HG03575 (cell line): ENCODE results near the gene NHEJ1.

ENCODE experiments used
- ATAC-seq: cut with Tn5 transposase; IDR thresholded peaks from one replicate; pipeline ENCODE4 v1.9.1; 2021; ENCODE audit not compliant: unreplicated experiment, insufficient number of reproducible peaks, low FRiP score; ENCODE audit errors: extremely low read depth

The NHEJ1 gene

DNA sequence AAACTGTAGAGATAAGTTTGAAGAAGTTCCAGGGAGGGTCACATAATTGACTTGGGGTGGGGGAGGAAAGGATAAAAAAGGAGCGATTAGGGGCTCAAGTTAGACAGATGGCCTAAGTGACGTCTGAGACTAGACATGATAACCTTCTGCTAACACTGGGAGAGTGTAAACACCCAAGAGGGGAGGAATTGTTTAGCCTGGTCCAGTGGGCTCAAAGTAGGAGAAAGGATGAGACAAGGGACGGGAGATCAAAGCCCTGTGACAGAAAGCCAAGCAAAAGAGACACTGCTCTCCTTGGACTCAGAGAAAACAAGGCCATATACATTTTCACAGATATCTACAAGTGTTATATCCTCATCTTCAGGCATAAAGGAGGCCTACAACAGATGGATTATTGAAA is 54.4 kb downstream of the NHEJ1 start:
- no peak for ATAC-seq

DNA sequence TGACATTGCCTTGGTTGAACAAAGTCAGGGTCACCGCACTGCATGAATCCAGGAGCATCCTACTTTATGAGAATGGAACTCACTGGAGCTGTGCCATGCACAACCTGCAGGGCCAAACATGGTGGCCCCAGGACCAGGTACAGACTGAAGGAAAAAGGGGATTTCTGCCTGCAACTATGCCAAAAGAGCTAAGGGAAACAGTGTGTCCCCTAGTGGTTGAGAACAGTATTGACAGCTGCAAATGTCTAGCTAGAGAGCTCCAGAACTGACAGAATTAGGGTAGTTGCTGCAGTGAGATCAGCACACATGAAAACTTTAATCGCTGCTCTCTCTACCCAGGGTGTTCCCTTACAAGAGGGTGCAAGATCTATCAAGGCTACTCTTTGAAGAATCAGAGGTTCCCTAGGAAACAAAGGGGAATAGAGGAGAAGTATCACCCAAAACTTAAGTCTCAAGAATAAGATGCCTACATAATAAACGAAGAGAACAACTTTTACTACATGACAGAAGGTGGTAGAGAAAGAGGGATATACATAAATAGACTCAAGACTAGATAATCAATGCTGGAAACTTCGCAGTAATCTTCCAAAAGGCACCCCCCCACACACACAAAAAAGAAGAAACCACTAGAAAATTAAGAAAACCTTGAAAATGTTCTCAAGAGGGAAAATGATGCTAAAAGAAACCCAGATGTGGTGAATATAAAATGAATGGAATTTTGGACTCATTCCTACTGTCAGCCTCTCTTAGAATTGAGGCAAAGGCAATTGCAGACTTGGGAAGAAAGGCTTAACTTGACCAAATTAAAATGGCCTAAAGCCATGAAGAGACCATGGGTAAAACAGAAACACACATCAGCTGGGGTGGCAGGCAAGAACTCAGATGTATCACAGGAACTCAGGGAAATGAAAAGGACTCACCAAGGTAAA is 56.2 kb downstream of the NHEJ1 start:
- no peak for ATAC-seq

DNA sequence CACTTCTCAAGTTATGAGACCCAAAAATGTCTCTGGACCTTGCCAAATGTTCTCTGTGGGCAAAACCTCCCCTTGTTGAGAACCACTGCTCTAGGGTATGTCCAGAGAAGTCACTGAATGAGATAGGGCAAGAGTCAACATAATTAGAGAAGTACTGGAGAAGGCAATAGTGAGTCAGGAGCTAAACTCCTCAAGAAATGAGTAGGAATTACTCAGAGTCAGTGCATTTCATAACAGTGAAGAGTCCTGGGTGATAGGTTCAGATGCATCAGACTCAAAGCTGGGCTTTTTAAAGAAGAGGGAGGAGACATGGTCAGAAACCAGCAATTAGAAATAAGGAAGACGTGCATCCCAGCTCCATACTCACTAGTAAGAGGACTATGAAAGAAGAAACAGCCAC is 61.3 kb downstream of the NHEJ1 start:
- no peak for ATAC-seq

DNA sequence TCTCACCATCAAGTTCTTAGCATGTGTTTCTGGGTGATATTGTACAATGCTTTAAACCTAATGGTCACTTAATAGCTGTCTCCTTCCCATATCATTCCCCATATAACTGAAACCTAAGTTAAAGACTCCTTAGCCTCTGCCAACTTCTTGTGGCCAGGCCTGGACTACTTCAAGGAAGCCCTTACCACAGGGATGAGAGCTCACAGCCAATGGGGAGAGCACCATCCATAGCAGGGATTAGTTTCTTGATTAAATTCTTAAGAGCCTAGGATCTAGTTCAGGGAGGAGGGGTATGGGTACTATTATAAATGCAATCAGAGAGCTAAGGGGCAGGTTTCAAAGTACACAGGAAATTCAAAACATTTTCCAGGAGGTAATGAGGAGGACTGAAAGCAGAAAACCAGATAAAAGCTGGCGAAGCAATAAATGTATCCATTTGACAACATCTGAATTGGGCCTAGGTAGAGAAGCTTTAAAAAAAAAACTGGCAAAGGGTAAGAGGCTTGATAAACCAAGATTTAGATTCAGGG is 65.1 kb downstream of the NHEJ1 start:
- ATAC-seq = no peak

DNA sequence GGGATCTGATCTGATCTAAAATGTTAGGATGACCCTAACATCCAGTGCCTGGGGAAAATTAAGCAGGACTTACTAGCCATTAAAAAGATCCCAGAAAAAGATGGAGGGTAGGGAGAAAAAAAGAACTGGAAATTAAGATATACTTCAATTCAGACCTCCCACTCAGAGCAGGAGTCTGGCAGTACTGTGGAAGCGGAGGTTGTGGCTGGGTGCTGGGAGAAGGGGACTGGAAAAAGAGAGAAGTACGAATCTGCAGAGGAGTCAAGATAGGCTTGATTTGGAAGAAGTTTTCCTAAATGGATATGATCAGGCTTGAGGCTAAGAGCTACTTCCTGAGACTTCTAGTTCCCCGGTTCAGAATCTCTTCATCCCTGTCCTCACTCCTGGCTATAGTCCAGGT is 66.4 kb downstream of the NHEJ1 start:
- ATAC-seq = no peak

DNA sequence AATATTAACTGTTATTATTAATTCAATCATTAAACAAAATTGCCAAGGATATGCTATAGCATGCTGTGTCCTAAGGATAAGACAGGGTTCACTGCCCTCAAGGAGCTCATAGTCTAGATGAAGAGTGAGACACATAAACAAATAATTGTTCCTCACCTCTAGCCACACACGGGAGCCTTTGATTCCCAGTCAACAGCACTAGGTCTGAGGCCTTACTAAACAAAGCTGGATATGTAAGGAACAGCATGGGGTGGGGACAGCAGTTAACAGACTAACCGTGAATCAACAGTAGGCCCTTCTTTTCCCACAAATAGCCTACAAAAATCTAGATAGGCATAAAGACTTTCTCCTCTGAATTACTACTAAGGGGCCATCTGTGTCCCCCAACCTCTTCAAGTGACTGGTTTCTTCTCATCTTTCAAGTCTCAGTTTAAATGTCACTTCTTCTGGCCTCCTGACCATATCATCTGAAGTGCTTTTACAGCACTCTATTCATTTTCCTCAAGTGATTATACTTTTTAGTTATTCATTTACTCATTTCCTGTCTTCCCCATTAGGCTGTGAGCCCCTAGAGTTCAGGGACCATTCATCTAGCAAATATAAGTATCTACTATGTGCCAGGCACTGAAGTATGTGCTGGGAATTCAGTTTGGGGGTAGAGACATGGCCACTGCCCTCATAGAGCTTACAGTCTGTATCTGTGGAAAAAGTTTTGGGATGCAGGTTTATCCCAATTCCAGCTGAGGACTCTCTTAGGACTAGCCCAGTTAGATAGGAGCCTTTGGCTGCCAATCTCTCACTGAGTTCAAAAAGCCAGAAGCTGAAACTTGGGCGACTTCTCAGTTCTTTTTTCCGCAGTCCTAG is 69.9 kb downstream of the NHEJ1 start:
- no peak for ATAC-seq

DNA sequence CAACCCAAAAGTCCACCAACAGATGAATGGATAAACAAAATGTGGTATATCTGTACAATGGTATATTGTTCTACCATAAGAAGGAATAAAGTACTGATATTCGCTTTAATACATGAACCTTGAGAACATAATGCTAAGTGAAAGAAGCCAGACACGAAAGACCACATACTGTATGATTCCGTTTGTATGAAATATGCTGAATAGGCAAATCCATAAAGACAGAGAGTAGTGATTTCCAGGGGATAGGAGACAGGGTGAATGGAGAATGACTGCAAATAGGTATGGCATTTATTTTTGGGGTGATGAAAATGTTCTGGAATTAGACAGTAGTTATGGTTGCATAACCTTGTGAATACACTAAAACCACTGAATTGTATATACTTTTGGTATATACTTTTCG is 71.3 kb downstream of the NHEJ1 start:
- ATAC-seq = no peak

DNA sequence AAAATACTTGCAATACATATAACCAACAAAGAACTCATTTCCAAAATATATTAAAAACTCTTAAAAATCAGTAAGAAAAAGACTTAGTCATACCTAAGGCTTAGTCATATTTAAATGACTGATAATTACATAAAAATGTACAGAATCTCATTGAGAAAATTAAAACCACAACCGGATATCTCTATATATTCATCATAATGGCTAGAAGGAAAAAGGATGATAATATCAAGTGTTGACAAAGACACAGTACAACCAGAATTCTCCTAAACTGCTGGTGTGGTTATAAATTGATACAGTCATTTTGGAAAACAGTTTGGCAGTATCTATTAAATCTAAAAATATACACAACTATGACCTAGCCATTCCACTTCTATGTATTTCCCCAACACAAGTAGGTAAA is 72.8 kb downstream of the NHEJ1 start:
- no peak for ATAC-seq

DNA sequence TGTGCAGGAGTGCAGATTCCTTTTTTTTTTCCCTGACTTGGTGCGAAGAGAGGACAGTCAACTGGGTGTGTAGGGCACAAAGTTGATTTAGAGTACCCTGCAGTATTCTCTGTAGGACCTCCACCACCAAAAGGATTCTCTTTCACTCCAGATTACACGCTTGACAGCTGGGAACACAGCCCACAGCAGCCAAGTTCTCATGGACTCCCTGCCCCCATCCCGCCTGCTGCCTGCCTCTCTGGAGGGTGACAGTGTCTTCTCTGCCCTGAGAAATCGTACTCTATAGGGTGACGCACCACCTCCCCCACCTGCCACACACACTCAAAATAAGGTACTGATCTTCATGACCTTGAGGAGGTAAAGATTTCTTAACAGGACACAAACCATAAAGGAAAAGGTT is 73.3 kb downstream of the NHEJ1 start:
- ATAC-seq = no peak

DNA sequence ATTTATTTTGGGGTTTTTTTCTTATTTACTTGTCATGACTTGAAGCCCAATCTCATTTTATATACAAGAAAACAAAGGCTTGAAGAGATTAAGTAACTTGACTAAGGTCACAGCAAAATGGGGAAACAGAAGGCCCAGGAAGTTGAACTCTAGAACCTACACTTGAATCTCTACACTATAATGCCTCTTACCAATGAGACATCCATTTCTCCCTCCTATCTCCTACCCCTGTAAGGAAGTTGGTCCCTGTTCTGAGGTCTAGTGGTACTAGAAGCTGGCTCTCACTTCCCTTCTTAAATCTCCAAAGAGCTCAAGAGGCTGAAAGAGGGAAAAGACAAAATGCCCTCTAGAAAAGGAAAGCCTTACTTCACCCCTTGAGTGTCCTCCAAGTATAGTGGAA is 74.4 kb downstream of the NHEJ1 start:
- no peak for ATAC-seq

DNA sequence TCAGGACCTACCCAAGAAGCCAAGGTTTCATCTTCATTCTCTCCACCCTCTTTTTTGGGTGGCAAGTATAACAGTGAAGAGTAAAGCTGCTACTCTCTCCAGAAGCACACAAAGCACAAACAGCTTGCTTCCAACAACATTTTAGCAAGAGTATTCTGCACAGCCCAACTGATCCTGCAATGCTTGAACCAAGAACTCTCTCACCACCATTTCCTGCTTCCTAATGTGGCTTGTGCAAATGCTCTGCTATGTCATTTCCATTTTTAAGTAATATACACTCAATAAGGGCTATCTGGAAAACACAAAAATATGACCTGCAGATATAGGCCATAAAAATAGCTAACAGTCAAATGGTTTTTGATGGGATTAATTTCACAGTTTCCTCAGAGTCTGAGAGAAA is 75.8 kb downstream of the NHEJ1 start:
- no peak for ATAC-seq

DNA sequence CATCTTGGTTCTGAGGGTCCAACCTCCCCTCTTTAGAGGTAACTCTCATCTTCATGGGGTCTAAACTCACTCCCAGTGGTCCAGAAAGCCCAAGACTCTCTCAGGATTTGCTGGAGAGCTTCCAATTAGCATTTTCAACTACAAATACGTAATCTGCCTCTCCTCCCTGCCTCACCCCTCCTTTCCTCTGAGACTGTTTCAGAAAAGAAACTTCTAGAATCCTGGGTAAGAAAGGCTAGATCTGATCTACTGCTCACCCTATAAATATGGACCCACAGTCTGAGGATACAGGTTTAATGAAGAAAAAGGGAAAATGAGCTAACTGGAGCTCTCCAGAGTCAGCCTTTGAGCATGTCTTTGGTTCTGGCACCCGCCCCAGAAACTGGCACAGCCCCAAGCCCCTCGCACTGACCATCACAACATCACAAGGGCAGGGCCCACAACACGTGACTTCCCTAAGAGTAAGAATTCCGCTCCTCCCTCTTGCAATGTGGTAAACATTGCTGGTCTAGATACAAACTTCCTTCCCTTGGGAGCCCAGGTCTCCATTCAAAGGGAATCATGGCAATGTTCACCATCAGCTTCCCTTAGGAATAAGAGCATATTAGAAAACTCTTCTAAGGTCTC is 78.2 kb downstream of the NHEJ1 start:
- ATAC-seq = no peak

DNA sequence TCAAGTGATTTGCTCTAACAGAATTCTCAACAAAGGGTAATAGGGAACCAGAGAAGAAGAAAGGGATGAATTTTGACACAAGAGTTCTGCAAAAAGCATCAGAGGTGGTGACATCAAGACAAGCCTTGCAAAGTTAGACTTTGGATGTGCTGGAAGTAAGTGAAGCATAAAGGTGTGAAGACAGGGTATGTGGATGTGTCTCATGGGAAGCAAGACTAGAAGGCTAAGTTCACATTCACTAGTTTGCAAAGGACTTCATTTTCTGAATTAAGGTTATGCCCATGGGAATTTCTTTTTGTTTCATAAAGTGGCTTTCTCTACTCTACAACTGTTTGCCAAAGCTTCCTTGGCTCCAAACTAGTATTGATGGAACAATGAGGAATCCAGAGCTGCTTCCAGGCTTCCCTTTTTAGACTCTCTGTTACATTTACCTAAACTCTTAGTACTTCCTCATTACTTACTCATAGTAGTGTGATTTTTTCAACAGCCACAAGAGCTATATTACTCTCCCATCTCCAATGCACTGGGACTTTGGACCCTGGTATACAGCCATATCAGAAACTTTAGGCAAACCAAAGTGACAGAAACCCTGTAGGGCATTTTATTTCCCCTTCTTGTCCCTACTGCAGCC is 78.8 kb downstream of the NHEJ1 start:
- ATAC-seq = no peak

DNA sequence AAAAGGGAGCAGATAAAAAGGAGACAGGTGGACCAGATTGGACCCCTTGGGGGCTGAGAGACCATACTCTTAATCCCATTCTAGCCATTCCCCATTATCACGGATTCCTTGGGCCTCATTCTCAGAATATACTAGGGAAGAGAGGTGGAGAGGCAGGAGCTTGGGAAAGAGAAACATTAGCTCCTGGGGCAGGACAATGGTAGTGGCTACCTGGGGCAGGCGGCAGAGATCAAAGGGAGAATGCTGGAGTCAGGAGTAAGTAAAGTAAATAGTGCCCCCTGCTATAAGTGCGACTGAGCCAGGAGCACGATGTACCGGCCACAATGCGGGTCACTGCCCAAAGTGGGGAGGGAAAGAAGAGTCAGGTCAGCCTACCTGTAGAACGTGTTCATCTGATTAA is 79.5 kb downstream of the NHEJ1 start:
- ATAC-seq = no peak

DNA sequence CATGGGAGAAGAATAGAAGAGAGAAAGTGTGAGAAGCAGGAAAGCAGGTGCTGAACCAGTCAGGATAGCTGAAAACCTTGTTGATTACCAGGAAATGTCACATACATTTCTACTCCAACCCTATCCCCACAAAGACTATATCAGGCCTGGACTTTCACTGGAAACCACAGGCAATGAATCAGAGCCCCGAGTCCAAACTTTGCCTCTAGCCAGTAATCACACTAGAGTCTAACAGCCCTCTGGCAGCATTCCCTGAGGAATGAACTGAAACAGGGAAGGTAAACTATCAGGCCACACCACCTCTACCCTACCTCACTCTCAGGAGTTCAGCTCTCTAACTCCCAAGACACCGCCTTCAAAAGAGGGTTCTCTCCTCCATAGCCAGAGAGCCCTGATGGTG is 81.2 kb downstream of the NHEJ1 start:
- ATAC-seq = no peak

DNA sequence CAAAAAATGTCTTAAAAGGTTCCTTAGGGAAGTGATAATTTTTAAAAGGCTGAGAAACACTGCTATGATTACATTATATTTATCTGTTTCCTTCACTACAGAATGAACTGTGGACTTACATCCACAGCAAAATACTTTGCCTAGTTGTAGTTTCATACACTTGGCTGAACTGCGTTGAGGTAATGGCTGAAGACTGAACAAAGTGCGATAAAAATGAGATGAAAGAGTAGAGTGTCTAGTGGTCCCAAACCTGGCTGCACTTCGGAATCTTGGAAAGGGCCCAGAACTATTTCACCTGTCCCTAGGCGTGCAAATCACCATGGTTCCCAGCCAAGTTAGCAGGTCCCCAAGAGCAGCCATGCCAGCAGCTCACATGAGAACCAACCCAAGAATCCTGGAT is 81.7 kb downstream of the NHEJ1 start:
- no peak for ATAC-seq

DNA sequence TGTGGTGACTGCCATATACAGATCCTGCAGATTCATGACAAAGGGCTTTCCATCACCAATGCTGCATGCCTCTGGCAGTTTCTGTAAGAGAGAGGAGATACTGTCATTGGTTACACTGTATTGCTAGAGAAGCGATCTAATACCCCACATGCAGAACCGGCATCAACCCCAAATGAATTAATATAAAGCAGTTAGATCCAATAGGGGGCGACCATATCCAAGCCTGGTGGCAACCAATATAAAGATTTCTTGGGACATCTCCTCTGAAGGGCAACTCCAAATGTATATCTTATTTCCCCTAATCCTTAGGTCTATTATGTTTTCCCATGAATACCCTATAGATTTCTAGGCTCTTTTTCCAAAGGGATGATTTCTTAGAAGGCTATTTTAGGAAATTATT is 82.5 kb downstream of the NHEJ1 start:
- no peak for ATAC-seq

DNA sequence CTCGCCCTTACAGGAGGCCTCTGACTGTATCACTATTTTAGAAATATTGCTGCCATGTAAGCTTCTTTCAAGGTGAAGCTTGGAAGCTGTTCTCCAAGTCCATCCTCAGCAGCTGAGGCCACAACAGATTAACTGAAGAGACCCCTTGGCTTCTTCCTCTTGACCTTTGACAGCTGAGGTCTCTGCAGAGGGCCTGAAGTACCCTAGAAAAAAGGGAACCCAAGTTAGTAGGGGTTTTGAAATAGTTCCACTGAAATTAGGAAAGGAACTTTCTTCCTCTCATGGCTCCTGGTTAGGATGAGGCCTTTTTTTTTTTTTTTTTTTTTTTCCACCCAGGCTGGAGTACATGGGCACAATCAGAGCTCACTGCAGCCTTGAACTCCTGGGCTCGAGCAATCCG is 84.4 kb downstream of the NHEJ1 start:
- no peak for ATAC-seq
